Measurements from ENCODE around the gene LMO7. TPM values are rescaled to one million over a fixed set of nuclear protein-coding genes. Genes with fewer than 3 reads are reported as not detected.

The LMO7 gene
- total and polyA plus RNA-seq, 2 of the 8 experiments (the other 6 are each of a cell fraction or from before 2014, with no cell fraction given): 8.1 to 28.3 TPM

- Histone ChIP-seq H4K5ac (ENCODE audit: insufficient read length, low read depth, low read length) (no peak overlapping the region), H3K56ac (replicated peaks; ENCODE audit: insufficient read length, low read depth, low read length) (no peak overlapping the region), H3K4me1 (replicated peaks in 1 of 4; ENCODE audit: control insufficient read depth in 3 of 4, insufficient read depth in 4 of 4, low read length in 3 of 4) (peaks cover 0 to 13% (median 7%) of the 10 kb centered on the region in 4 experiments; a peak in 6 of 7 replicates), H3K9ac (replicated peaks in 1 of 4; ENCODE audit: extremely low read depth in 1 of 4, low read depth in 3 of 4, low read length in 3 of 4) (no peak overlapping the region), H2AFZ (ENCODE audit: low read length) (no peak overlapping the region), H3K79me2 (ENCODE audit: control insufficient read depth in 1 of 2, insufficient read depth in 2 of 2, low read length in 2 of 2) (no peaks in the 10 kb centered on the region), H3K23me2 (ENCODE audit: low read depth, low read length) (no peaks in the 10 kb centered on the region), H3K27me3 (replicated peaks in 1 of 4; ENCODE audit: control insufficient read depth in 3 of 4, extremely low read depth in 1 of 4, insufficient read depth in 3 of 4, low read length in 3 of 4) (no peaks in the 10 kb centered on the region), H4K20me1 (replicated peaks in 1 of 2; ENCODE audit: control insufficient read depth in 1 of 2, insufficient read depth in 2 of 2, low read length in 2 of 2) (no peaks in the 10 kb centered on the region), H3K4me2 (ENCODE audit: insufficient read depth in 1 of 2, low read depth in 2 of 2, low read length in 2 of 2) (no peak overlapping the region), H3K36me3 (ENCODE audit: control insufficient read depth in 2 of 4, insufficient read depth in 4 of 4, low read length in 3 of 4) (no peaks in the 10 kb centered on the region), H3K23ac (ENCODE audit: insufficient read length) (no peak overlapping the region), H3K79me1 (ENCODE audit: low read depth, low read length) (no peaks in the 10 kb centered on the region), H3K18ac (ENCODE audit: extremely low read depth, low read length) (no peak overlapping the region), H3K9me3 (ENCODE audit: insufficient read depth in 2 of 2, low read depth in 1 of 2, low read length in 1 of 2) (no peaks in the 10 kb centered on the region), H4K8ac (ENCODE audit: extremely low read depth, insufficient read depth, low read length) (no peak overlapping the region), H2BK5ac (ENCODE audit: low read depth, low read length) (no peak overlapping the region), H2BK120ac (replicated peaks; ENCODE audit: low read depth, low read length) (no peak overlapping the region), H4K91ac (replicated peaks; ENCODE audit: insufficient read length, low read length) (no peak overlapping the region), H3K27ac (ENCODE audit: low read depth, low read length) (no peak overlapping the region), H2BK12ac (ENCODE audit: low read depth, low read length) (no peak overlapping the region), H3K14ac (ENCODE audit: insufficient read length) (no peak overlapping the region), H2BK15ac (ENCODE audit: low read length) (no peak overlapping the region), H3K4ac (replicated peaks; ENCODE audit: insufficient read length, low read depth, low read length) (no peak overlapping the region), H2BK20ac (ENCODE audit: low read length) (no peak overlapping the region), H3K4me3 (ENCODE audit: extremely low read depth in 1 of 4, insufficient read depth in 2 of 4, low read depth in 3 of 4, low read length in 4 of 4) (no peak overlapping the region), H2AK5ac (ENCODE audit: low read depth, low read length) (no peak overlapping the region)
- POLR2A ChIA-PET (ENCODE audit: partially characterized antibody): no interaction called here
- FAIRE-seq: no peak
- CTCF ChIA-PET (ENCODE audit: partially characterized antibody): interaction anchor here (1.1 to 11.5 kb wide), 8 partner anchors 16 to 1692 kb away, joined by 3 to 128 read pairs (median 5); no protein-coding TSS in a partner anchor
- WGBS, 2 experiments (ENCODE audit: extremely low coverage in 1 of 2, insufficient coverage in 1 of 2, insufficient read length in 1 of 2, insufficient replicate concordance in 2 of 2, low coverage in 1 of 2, low lambda C conversion rate in 2 of 2, missing lambda C conversion rate in 1 of 2): 85% methylated on average over 3 of the region's 3 CpGs; no CpG with 5 or more reads in 1 of the 2 experiments
- no peak for DNase-seq (ENCODE audit: low read depth in 1 of 2, low spot score in 2 of 2)
- TF ChIP-seq SP2 (IDR thresholded peaks at IDR 0.05; ENCODE audit: low read length) (no peak), JUND (IDR thresholded peaks at IDR 0.05; ENCODE audit: low read length) (no peak), NANOG (IDR thresholded peaks at IDR 0.05; ENCODE audit: insufficient read depth, low read depth, low read length, poor library complexity, severe bottlenecking) (no peak), GABPA (IDR thresholded peaks at IDR 0.05; ENCODE audit: borderline replicate concordance, insufficient read depth, low read length) (no peak), RAD21 (IDR thresholded peaks at IDR 0.05 in 1 of 2, conservative IDR thresholded peaks at IDR 0.05 in 1 of 2; ENCODE audit: low read depth in 2 of 2, low read length in 2 of 2) (no peak), MAX (IDR thresholded peaks at IDR 0.05) (no peak), ATF3 (IDR thresholded peaks at IDR 0.05; ENCODE audit: insufficient read depth, low read depth, low read length) (no peak), POLR2AphosphoS5 (IDR thresholded peaks at IDR 0.05; ENCODE audit: low read depth, low read length) (no peak), KDM4A (IDR thresholded peaks at IDR 0.05; ENCODE audit: low read depth, low read length, severe bottlenecking) (no peak)
These were observed 236.8 kb downstream of the LMO7 start for GRCh38 chr13:75872980-75873379.
